Erythroblast (primary cell): ENCODE measurements around the gene GNG2.

ENCODE experiments used
- GATA1 ChIP-seq: IDR thresholded peaks from 2 replicates; pipeline ENCODE4 v1.6.1; 2011; ENCODE audit warnings: low read depth, mild to moderate bottlenecking, control low read depth, low read length, moderate library complexity
- POLR2A ChIP-seq: IDR thresholded peaks from 2 replicates; pipeline ENCODE4 v1.6.1; 2011; ENCODE audit warnings: mild to moderate bottlenecking, low read length

DNA sequence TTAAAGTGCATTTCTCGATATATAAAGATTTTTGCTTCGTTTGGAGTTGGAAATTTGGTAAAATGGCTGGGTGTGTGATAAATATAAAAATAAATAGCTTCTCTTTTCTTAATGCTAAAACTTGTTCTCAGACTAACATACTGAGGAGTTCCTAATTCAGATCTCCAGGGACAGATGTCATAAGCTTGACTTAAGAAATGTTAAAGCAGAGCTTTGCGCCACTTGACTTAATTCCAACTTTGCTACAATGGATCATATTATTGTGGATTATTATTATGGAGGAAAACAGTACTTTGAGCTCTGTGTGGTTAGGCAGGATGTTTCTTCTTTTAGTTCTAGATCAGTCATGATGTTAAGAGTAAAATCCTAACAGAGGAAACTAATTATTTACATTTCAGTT lies 33.8 kb downstream of the GNG2 start:
- TF ChIP-seq POLR2A = no peak
- TF ChIP-seq GATA1 = no peak
